ENCODE results near the gene FOXK1.

FOXK1 gene

DNA sequence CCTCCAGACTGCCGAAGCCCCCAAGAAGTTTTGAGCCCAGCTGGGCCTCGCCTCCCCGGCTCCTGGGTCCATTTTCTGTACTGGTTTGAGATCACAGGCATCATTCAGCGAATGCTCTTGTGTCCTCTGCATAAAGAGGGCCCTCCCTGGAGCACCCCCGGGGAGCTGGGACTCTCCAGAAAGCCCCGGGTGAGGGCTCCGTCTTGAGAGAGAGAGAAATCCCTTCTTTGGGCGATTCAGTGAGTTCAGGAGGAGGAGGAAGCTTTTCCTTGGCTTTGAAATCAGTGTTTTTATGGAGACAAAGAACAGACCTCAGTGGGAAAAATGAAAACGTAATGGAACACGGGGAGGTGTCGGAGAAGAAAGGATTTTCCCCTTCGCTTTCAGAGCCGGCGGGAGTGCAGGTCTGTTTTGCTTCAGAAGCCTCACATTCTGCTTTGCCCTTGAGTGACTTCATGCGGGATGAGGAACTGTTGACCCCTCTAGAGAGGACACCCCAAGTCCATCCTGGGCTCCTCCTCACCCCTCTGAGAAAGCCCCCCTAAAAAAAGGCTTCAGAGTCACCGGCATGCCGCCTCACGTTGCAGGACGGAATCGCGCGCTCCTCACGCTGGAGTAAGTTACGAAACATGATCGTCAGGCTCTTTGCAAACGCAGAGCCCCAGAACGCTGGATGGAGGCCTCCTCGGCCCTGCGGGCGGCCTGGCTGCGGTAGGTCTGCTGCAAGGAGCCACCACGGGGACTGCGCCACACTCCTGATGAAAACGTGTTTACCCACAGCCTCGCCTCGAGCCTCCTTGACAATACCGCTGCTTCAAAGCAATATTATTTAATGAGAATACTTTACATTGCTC lies 84.8 kb downstream of the FOXK1 start:
- no peak for DNase-seq

DNA sequence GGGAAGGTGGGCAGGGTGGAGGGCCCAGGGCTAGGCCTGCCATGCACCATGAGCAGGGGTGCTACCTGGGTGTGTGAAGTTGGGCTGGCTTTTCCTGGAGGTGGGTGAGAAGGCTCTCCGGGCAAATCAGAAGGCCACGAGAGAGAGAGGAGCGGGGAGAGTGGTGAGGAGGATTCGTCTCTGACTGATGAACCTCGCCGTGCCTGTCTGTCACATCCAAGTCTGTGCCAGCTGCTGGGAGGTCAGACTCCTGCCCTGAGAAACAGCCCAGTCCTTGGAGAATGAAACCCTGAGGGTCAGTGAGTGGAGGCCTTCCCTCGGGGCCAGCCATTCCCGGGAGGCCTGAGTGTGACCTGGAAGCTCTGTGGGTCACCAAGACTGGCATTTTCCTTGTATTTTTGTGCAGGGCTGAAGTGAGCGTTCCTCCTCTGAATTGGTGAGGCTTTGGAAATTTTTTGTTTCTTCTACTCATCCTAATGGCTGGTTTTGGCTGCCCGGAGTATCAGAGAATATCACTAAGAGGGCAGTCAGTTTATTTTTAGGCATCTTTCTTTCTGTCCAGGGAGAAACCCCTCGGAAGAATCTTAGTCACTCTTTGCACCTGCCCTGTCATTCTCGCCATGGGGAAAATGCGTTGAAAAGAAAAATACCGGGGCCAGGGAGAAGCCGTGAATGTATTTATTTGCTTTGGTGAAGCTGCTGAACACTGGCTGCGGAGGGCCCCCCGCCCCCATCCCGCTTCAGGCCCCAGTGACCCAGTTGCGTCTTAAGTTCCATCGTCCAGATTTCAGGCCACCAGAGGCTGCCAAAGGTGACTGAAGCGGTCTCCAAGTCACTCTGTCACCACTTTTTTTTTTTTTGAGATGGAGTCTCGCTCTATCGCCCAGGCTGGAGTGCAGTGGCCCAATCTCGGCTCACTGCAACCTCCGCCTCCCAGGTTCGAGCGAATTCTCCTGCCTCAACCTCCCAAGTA lies 86.8 kb downstream of the FOXK1 start:
- no peak for DNase-seq

DNA sequence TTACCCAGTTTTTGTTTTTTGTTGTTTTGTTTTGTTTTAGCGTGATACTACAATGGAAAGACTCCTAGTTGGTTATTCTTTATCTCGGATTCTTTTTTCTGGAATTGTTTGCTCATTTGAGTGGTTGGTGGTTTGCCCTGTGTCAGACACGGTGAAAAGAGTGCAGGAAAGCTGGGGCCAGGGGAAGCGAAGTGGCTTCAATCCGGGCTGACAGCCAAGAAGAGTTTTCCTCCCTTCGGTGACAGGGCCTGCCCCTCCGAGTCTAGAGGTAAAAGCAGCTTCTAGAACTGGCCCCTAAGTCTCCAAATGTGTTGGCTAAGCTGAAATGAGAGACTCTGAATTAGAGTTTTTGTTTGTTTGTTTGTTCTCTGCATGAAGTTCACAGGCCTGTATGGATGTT lies 87.7 kb downstream of the FOXK1 start:
- no peak for DNase-seq

DNA sequence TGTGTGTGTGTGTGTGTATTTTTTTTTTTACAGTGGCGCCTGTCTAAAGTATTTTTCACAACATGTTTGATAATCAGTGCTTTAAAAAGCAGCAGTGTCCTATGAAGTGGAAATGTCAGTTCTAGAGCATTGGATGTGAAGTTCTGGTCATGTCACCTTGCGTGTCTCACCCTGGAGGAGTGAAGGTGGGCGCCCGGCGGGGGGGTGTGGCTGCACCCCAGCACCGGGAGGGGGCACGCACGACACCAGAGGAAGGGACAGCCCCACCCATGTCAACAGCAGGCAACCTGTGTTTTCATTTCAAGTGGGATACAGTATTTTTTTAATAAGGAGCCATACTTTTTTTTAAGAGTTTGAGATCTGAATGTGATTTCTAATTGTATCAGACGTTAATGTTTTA lies 88.8 kb downstream of the FOXK1 start:
- DNase-seq, result no peak

DNA sequence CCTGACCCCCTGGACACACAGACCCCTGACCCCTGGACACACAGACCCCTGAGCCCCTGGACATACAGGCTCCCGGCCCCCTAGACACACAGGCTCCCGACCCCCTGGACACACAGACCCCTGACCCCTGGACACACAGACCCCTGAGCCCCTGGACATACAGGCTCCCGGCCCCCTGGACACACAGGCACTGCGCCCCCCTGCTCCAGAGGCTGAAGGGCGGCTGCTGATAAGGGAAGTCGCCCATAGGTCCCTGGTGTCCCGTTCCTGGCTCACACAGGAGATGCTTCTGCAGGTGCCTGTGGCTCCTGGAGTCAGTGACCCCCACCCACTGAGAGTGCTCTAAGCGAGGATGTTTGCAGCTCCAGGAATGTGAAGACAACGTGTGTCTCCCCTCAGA lies 89.6 kb downstream of the FOXK1 start:
- DNase-seq, result no peak

DNA sequence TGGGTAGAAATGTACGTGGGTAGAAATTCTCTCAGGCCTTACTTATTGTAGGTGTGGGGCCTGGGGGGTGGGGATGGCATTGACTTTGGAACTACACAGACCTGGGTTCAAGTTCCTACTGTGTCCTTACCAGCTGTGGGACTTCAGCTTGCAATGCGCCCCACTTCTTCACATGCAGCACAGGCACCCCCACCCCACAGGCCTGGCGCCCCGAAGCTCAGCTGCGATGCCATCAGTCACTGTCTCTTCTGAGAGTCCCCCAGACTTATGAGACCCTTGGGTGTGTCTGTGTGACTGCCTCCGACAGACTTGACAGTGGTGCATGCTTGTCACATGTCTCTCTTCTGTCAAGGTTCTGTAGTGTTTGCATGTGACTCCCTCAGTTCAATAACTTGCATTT lies 90.2 kb downstream of the FOXK1 start:
- no peak for DNase-seq

DNA sequence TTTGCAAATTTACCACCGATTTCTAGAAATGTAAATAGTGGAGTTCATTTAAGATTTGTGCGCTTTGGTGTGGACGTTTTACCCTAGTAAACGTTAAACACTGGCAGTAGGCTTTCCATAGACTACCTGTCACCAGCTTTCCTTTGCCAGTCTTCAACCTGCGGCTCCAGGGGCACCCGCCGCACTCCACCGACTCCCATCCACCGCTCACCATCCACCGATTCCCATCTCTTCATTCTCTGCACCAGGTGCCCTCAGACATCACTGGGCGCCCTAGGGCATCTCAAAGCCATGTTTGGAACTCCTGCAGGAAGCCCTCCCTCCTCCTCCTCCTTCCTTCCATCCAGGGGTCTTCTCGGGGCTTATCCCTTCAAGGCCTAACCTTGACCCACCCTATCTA lies 91.9 kb downstream of the FOXK1 start:
- DNase-seq, result no peak

DNA sequence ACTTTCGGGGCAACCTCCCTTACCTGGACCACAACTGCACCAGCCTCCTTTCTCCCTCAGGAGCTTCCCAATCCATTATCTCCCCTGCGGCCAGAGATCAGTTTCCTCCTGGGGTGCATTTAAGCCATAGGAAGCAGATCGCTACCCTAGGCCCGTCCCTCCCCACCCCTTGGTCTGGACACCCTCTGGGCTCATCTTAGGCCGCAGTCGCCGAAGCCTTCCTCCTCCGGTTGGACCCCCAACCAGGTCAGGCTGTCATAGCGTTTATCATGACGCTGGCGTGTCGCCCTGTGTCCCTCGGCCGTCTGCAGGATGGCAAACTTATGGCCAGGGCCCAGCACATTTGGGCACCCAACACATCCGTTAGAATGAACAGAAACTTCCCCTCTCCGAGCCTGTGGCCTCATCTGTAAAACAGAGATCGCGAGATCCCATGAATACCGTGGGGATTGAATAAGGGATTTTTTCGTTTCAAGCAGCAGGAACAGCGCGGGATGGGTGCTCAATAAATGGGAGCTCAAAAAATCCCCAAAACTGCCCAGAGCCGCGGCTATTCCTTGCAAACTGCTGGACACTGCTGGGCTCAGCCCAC lies 92.7 kb downstream of the FOXK1 start:
- DNase-seq, result no peak

DNA sequence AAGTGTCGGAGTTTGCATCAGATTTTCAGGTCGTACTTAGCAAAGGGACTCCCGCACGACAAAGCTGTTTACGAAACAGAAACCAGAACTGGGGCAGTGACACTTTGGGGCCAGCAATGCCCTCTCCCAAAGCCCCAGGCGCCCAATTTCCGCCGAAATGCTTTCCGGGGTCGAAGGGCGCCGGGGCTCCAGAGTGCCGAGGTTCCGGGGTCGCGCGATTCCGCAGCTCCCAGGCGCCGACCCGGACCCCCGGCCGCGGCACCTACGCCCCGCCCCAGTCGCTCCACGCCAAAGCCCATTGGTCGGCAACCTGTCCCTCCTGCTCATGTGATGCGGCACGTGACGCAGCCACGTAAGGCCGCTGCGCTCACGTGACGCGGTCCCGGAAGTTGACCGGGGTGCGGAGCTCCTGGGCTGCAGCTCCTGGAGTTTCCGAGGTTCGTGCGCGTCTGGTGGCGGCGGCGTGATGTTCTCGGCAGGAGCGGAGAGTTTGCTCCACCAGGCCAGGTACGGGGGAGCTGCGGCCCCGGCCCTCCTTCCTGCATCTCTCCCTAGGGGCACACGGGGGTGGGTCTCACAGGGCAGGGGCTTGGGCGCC lies 93.3 kb downstream of the FOXK1 start, which contains the start of gene AP5Z1:
Gene AP5Z1, plus strand, starts transcription at position 374 of the 598 bp plus-strand sequence. Its CDS starts 93 bp downstream, at position 467.
- DNase-seq, result peak; percentile 81

DNA sequence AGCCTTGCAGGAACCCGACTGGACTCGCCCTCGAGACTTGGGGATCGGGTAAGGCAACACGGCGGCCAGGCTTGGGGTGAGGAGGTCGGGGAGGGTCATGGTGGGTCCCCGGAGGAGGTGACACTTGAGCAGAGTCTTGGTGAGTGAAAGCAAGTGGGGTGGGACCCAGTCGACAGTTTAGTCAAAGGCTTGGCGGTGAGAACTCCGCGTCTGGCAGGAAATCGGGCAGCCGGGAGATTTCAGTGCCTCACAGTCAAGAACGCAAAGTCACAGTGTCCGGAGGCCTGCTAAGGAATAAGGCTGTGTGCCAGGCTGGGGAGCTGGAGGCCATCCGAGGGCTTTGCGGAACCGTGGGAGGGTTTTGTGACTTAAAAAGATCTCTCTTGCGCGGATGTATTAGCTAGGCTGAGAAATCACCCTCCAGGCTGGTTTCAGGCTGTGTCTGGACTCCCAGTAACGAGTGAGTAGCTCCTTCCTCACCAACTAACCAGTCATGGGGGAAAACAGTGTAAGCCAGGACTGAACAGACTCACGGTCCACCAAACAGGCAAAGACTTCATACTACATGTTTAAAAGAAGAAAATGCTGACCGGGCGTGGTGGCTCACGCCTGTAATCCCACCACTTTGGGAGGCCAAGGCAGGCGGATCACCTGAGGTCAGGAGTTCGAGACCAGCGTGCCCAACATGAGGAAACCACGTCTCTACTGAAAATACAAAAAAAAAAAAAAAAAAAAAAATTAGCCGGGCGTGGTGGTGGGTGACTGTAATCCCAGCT lies 93.9 kb downstream of the FOXK1 start:
- no peak for DNase-seq

DNA sequence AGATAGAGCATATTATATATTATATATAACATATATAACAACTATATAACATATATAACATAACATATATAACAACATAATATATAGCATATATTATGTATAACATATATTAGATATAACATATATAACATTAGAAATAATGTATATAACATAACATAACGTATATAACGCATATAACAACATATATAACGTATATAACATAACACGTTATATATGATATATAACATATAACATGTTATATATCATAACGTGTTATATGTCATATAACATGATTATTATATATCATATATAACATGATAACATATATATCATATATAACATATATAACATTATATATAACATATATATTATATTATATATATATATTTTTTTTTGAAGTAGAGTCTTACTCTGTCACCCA lies 97.0 kb downstream of the FOXK1 start:
- no peak for DNase-seq

DNA sequence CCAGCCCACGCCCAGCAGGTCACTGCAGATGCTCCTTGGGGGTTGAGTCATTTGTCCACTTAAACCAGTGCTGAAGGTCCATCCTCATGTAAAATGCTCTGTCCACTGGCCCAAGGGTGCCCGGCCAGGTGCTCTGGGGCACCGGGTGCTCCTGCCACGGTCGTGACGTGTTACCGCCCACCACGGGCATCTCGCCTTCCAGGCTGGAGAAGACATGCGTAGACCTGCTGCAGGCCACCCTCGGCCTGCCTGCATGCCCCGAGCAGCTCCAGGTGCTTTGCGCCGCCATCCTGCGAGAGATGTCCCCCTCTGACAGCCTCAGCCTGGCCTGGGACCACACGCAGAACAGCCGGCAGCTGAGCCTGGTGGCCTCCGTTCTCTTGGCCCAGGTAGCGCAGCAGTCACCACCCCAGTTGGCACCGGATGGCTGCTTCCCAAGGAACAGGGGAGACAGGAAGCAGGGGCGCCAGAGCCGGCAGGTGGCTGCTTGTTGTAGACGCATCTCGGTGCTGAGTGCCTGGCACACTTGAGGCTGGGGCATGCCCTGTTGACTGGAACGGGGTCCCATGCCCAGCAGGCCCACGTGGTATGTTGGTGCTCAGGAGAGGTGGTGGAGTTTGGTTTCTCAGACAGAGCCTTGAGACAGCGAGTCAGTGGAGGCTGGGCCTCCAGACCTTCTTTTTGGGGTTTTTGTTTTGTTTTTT lies 99.4 kb downstream of the FOXK1 start:
- no peak for DNase-seq

DNA sequence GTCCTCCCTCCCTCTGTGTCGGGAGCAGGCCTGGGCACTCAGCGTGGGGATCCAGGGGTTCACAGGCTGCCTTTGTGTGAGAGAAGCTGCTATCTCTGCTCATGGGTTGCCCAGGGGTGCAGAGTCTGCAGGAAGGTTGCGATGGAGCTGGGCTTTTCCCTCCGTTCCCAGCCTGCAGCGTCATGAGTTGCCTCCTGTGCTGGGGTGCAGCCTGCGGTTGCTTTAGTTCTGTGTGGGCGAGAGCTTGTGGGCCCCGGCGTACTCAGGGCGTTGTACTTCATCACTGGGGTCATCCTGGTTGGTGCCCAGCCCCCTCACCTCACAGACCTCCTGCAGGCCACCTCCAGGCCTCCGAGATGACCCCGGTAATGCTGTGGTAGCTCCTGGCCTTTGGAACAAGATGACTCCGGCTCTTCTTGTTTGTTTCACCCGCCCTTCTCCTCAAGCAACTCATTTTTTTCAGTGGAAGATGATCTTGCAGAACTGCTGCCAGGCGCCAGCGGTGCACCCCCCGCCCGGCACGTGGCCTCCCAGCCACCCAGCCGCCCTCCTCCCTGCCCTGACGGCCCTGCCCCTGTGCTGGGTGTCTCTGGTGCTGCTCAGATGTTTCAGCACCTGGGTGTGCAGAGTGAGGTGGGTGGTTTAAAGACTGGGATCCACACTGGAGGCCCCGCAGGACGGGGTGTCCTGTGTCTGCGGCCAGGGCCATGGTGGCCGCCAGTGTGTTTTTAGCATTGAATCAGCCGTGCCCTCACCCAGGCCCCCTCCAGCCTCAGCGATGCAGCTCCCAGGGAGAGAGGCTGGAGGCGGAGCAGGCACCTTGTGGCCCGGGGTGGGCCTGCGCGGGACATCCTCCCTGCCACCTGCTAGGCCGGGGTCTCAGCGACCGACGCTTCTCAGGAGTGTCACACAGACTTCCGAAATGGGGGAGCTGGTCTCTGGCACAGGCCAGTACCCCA lies 100.5 kb downstream of the FOXK1 start:
- DNase-seq, result no peak

DNA sequence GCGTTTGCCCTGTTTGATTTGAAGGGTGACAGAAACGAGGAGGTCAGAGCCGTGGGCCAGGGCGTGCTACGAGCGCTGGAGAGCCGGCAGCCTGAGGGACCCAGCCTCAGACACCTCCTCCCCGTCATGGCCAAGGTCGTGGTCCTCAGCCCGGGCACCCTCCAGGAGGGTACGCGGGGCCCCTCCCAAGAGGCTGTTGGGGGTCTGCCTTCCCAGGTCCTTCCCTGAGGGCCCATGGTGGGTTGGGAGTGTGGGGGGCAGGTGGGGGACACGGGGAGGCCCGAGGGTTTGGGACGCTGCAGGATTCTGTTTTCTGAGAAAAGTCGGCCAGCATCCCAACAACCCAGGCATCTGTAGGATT lies 101.2 kb downstream of the FOXK1 start:
- DNase-seq, result no peak

DNA sequence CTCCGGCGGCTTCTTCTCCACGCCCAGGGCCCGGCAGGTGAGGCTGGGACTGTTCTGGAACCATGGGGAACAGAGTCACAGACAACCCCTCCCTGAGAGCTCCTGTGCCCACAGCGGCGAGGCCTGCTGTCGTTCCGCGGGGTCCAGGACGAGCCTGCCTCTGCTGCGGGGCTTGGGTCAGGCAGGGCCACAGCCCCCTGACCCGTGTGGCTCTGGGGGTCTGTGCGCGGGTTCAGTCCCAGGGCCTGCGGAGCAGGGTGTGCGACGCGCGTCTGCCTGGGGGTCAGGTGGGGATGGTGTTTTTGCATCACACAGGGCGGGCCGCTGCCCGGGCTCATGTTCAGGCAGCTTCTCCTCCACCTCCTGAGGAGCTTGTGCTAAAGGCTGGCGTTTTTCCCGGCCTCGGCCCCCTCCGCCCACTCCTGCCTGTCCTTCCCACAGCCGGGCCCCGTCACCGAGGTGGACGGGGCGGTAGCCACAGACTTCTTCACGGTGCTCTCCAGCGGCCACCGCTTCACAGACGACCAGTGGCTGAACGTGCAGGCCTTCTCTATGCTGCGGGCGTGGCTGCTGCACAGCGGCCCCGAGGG lies 101.8 kb downstream of the FOXK1 start:
- no peak for DNase-seq

DNA sequence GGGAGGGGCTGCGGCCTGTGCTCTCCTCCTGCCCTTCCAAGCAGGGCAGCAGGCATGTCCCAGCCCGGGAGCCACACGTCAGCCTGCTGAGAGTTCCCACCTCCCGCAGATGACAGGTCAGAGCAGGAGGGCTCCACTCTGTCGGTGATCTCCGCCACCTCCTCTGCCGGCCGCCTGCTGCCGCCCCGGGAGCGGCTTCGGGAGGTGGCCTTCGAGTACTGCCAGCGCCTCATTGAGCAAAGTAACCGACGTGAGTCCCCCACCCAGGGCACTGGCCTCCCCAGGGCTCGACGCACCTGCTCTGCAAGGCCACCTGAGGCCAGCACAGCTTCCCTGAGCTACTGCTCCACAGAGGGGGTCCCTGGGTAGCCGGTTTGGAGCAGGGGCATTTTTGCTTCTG lies 102.7 kb downstream of the FOXK1 start:
- DNase-seq, result no peak

DNA sequence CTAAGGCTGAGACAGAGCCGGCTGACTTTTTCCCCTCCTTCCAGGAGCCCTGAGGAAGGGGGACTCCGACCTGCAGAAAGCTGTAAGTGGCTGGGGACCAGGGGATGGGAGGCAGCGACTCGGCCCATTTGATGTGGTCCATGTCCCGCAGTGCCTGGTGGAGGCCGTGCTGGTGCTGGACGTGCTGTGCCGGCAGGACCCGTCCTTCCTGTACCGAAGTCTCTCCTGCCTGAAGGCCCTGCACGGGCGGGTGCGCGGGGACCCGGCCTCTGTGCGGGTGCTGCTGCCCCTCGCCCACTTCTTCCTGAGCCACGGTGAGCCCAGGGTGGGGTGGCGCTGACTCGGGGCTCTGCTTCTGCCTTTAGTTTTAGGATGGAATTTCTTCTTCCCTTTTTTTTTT lies 103.3 kb downstream of the FOXK1 start:
- DNase-seq, result no peak

DNA sequence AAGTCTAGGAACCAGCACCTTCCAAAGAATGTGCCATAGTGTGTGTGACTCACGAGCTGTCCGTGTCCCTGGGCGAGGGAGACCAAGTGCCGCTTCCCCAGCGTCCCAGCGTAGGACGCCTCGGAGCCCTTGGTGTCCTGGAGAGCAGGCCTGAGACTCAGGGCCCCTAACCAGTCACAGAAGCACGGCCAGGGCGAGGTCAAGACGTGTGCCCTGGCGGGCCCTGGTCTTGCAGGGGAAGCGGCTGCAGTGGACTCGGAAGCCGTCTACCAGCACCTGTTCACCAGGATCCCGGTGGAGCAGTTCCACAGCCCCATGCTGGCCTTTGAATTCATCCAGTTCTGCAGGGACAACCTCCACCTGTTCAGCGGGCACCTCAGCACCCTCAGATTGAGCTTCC lies 103.9 kb downstream of the FOXK1 start:
- no peak for DNase-seq

DNA sequence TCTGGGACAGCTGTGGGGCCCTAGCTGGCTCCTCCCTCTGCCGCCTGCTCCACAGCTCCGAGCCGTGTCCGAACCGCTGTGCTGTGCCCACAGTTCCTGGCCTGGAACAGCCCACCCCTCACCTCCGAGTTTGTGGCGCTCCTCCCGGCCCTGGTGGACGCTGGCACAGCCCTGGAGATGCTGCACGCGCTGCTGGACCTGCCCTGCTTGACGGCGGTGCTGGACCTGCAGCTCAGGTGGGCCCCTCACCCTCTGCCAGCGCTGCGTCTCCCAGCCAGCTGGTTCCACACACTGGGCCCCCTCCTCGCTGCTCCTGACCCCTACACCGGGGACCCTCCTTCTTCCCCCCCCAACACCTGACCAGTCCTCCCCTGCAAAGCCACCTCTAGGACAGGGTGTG lies 105.4 kb downstream of the FOXK1 start:
- DNase-seq, result no peak

All from NCI-H2227 treated with DMSO at 0.1 percent for 48 hours (cell line).